CD4-positive, alpha-beta T cell treated with Interferon alpha-2 for 1 hour (primary cell): ENCODE data around the gene CDKN2B-AS1.
"Not testable (repeated sequence)": the region's sequence is repeated elsewhere in the genome, so short reads cannot be mapped to it uniquely, and the experiment has no call there.

Experiments used
- DNase-seq, 2 donors: peaks; one replicate each; pipeline ENCODE4 v3.0.0-alpha.2; 2020 to 2022

CDKN2B-AS1 gene

GRCh38 chr9:22046243-22046885 is 51.8 kb downstream of the CDKN2B-AS1 start:
- no peak for DNase-seq

- no peak for DNase-seq
Measured at GRCh38 chr9:22047596-22047995, 53.0 kb downstream of the CDKN2B-AS1 start.

GRCh38 chr9:22049411-22049810 is 54.8 kb downstream of the CDKN2B-AS1 start:
- DNase-seq = no peak

GRCh38 chr9:22050924-22051323 is 56.3 kb downstream of the CDKN2B-AS1 start:
- DNase-seq = peak in 1 of 2 donors; percentile 39

GRCh38 chr9:22052376-22052945 is 57.9 kb downstream of the CDKN2B-AS1 start:
- DNase-seq = peak in 1 of 2 donors; percentile 34

GRCh38 chr9:22053178-22053577 is 58.6 kb downstream of the CDKN2B-AS1 start:
- no peak for DNase-seq

GRCh38 chr9:22054076-22054475 is 59.5 kb downstream of the CDKN2B-AS1 start:
- DNase-seq = no peak

GRCh38 chr9:22054529-22054928 is 59.9 kb downstream of the CDKN2B-AS1 start:
- no peak for DNase-seq

GRCh38 chr9:22055090-22055489 is 60.5 kb downstream of the CDKN2B-AS1 start:
- no peak for DNase-seq

GRCh38 chr9:22056402-22056801 is 61.8 kb downstream of the CDKN2B-AS1 start:
- no peak for DNase-seq

GRCh38 chr9:22057972-22058371 is 63.4 kb downstream of the CDKN2B-AS1 start:
- not testable (repeated sequence) for DNase-seq

- no peak for DNase-seq
Measured at GRCh38 chr9:22060831-22061383, 66.3 kb downstream of the CDKN2B-AS1 start.

GRCh38 chr9:22064957-22065356 is 70.4 kb downstream of the CDKN2B-AS1 start:
- no peak for DNase-seq

GRCh38 chr9:22065431-22066200 is 71.0 kb downstream of the CDKN2B-AS1 start:
- DNase-seq = peak in 1 of 2 donors; percentile 38

GRCh38 chr9:22067196-22067595 is 72.6 kb downstream of the CDKN2B-AS1 start:
- DNase-seq = no peak

- no peak for DNase-seq
Measured at GRCh38 chr9:22068369-22068768, 73.8 kb downstream of the CDKN2B-AS1 start.

- peak in 1 of 2 donors; percentile 53 for DNase-seq
Measured at GRCh38 chr9:22073349-22073748, 78.8 kb downstream of the CDKN2B-AS1 start.

GRCh38 chr9:22078081-22078480 is 83.5 kb downstream of the CDKN2B-AS1 start:
- DNase-seq = no peak

- peak; percentile 21 to 76 for DNase-seq
Measured at GRCh38 chr9:22079873-22080341, 85.3 kb downstream of the CDKN2B-AS1 start.

GRCh38 chr9:22084336-22085035 is 89.9 kb downstream of the CDKN2B-AS1 start:
- DNase-seq = no peak

- no peak for DNase-seq
Measured at GRCh38 chr9:22088053-22088716, 93.6 kb downstream of the CDKN2B-AS1 start.

GRCh38 chr9:22088717-22089061 is 94.1 kb downstream of the CDKN2B-AS1 start:
- no peak for DNase-seq
